Lung microvascular endothelial cell (primary cell): Measurements from ENCODE around the gene DGKI. TPM values are rescaled to one million over a fixed set of nuclear protein-coding genes. Genes with fewer than 3 reads are reported as not detected.

ENCODE experiments used
- DNase-seq, 2 donors: peaks; one replicate each; pipeline versions ENCODE4 v3.0.0 to v3.0.0-alpha.2; 2010; ENCODE audit warnings: low read depth in 2 of 2
- total RNA-seq: library from RNA; depleted of rRNA; stranded (reverse); fragments of >200 nt; gene quantifications from 2 replicates; pipeline ENCODE4 v1.2.1, GENCODE V29; 2014

DGKI gene
- total RNA-seq, 1 donor from 2014 or later: 2.6 TPM

DNA sequence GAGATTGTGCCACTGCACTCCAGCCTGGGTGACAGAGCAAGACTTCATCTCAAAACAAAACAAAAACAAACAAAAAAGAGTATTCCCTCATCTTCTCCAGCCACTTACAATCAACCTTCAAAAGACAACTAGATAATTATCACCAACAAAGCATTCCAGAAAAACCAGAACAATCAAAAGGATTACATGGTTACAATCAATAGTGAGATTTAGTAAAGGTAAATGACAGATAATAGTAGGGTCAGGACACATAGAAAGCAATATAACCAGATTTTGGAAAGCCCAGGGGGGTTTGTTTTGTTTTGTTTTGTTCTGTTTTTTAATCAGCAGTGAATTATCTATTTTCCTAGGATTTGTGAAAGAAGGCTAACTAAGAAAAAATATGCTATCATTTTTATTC lies 412.2 kb downstream of the DGKI start:
- no peak for DNase-seq

DNA sequence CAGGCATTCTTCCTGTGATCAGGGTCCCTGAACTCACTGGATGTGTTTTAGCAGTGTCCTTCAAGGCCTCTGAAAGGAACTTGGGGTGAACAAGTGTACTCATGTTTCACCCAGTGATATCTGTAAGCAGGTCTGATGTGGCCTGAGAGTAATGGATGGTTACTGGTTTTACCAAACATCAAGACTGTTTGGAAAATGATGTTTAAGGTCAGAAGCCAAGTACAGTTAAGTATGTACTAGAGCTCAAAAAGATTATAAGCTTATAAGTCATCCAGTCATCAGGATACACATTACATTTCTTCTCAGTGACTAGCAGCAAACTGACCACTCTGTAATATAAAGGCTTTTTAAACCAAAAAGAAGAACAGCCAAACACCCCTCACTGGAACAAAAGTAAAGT lies 423.5 kb downstream of the DGKI start:
- DNase-seq: no peak

DNA sequence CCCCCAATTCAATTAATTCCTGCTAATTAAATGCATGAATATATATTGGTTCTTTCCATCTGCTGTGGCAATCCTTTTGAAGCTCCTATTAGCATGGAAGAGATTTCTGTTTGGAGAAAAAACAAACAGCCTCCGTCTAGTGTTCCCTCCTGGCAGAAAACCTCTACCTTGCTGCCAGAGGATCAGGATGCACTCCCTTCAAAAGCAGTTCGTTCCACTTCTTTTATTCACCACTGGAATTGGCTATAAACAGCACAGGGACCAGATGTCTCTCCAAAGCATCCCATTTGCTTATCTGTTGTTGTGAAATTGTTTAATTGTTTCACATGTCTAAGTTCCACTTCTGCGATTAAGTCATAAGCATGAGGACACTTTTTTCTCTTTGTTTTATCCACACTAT lies 425.4 kb downstream of the DGKI start:
- DNase-seq: no peak

DNA sequence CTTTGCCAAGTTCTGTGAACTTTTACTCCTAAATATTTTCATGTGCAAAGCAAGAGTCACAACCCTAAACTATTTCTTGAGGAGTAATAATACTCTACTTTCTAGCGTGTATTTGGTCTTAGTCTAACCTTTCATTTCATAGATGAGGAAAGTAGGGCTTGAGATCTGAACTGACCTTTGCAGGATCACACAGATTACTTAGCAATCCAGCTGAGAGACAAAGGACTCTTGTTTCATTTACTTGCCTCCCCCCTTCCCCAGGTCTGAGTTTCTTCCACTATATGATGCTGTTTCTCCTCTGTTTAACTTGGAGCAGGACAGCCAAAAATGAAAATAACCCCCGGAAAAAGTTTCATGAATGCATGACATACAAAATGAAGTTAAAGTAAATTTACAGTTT lies 427.9 kb downstream of the DGKI start:
- no peak for DNase-seq

DNA sequence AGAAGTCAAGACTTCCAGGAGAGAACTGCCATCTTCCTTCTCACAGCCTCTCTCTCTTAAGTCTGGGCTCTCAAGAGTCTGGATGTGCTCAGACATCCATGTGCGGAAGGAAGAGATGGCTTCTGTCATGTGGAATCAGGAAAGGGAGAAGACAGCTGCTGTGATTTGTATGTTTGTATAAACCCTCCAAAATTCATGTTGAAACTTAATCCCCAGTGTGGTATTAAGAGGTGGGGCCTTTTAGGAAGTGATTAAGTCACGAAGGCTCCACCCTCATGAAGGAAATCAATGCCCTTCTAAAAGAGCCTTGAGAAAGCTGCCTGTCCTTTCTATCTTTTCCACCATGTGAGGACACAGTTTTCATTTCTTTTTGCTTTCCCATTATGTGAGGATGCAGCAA lies 429.3 kb downstream of the DGKI start:
- no peak for DNase-seq

DNA sequence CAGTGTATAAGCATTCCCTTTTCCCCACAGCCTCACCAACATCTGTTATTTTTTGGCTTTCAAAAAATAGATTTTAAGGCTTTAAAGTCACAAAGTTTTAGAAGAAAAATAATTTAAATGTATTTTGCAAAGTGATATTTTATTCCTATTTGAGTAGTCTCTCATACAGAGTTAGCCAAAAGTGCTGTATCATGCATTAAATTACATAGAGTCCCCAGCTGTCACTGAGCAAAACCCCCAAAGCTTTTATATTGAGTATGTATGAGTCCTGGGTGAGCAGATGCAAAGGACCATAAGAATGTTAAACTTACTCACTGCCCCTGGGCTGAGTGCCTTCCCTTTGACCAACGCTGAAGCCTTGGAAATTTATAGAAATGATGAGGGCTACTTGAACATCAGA lies 432.9 kb downstream of the DGKI start:
- DNase-seq: no peak

DNA sequence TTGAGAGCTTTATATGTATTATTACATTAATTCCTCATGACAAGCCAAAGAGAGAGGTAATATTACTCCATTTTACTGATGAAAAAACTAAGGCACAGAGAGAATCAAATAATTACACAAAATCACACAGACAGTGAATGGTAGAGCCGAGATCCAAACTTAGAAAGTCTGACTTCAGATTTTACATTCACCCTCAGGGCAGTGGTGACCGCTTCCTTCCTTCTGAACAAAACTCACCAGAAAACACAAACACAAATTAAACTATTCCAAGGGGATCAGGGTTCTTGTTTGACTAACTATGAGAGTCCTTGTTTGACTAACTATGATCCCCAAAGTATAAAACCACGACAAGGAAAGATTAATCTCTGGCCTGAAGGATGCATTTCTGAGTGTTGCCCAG lies 435.3 kb downstream of the DGKI start:
- no peak for DNase-seq

DNA sequence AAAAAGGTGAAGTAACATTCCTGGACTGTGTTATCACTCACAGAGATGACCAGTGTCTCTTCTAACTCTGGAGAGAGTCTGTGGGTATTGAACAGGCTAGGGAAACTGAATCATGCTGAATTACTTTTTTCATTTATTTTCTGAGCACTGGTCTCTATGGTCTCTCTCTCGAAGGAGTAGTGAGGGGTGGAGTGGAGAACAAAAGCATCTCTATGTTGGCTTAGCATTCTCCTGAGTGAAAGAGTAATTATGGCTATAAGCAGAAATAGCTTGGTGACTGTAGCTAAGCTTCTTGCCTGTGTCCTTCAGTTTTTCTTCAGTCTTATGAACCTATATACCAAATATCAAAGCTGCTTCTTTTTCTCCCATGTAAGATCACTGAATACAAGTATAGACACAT lies 438.6 kb downstream of the DGKI start:
- DNase-seq: no peak

DNA sequence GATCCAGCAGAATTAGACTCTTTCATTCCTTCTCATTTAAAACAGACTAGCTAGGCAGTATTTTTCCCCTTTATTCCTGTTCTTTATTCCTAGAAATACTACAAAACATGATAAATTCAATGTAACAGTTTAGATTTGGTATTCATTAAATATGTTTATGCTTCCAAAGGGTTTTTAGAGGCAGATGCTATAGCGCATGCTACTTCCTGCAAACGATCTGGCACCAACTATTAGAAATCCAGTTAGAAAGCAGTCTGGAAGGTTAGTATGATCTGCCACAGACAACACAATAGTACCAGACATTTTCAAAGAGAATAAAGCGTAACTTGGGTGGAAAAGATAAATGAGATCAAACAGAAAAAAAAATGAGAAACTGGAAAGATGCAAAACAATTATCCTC lies 439.7 kb downstream of the DGKI start:
- DNase-seq: no peak

DNA sequence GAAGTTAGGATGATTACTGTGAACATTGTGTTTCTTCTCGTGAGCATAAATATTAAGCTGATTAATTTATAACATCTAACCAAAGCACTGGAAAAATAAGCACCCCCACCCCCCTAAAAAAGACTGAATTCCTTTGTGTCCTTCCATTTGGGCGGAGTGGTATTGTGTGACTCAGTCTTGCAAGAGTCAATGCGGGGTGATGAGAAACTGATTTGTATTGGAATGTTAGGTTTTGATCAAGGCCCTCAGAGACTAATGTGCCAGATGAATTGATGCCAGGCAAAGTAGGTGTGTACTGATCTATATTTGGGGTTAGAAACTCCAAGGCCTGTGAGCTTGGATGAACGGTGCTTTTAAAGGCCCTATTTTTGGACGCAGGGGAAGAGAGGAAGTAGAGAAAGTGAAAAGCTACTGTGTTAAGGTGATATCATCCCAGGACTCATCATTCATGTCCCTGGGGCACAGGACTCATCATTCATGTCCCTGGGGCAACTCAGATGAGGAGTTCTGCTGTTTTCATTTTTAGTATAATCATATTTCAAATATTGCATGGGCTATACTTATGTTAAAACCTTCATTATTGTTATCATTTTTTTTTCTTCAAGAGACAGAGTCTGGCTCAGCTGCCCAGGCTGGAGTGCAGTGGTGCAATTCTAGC lies 442.0 kb downstream of the DGKI start:
- no peak for DNase-seq

DNA sequence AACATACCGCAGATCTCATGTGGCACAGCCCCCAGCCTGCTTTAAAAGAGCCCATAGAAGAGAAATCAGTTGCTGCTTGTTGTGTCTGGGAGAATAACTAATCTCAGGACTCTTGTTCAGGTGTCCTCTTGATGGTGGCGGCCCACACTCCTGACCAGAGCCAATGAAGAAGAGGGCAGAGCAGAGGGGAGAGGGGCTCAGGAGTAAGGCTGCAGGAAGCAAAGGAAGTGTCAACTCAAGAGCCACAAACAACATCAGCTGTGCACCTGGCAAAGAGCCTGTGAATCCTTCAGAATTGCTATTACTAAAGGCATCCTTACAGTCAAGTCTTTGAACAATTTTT lies 443.4 kb downstream of the DGKI start:
- no peak for DNase-seq

DNA sequence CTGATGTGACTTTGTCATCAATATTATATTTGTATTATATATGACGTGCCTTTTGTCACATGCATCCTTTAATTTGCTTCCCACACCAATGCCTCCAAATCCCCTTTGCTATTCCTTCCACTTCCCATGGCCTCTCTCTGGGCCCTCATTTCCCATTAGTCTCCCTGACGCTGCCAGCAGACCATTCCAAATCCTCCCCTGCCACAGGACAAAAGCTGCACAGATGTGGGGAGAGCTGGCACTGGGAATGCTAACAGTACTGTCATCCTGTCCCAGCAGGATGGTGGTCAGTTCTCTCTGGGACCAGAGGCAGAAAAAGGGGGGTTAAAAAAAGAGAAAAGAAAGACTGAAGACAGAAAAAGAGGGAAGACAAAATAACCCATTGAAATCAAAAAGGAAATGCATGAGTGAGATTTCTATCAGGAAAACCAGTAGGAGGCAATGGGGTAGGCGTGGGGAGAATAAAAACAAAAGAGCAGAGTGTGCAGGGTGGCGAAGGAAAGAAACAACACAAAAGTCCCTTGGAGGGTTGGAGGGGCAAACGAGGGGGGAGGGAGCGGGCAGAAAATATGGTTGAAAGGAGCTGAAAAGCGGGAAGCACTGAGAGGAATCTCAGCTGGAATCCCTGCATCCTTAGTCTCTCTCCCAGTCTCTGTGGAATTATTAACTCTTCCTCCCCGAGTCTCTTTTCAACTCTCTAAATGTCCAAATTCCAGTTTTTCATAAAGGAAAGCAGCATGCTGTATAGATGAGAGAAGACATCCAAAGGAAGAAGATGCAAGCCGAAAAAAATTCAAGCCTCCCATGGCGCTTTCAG lies 444.0 kb downstream of the DGKI start:
- DNase-seq: no peak

DNA sequence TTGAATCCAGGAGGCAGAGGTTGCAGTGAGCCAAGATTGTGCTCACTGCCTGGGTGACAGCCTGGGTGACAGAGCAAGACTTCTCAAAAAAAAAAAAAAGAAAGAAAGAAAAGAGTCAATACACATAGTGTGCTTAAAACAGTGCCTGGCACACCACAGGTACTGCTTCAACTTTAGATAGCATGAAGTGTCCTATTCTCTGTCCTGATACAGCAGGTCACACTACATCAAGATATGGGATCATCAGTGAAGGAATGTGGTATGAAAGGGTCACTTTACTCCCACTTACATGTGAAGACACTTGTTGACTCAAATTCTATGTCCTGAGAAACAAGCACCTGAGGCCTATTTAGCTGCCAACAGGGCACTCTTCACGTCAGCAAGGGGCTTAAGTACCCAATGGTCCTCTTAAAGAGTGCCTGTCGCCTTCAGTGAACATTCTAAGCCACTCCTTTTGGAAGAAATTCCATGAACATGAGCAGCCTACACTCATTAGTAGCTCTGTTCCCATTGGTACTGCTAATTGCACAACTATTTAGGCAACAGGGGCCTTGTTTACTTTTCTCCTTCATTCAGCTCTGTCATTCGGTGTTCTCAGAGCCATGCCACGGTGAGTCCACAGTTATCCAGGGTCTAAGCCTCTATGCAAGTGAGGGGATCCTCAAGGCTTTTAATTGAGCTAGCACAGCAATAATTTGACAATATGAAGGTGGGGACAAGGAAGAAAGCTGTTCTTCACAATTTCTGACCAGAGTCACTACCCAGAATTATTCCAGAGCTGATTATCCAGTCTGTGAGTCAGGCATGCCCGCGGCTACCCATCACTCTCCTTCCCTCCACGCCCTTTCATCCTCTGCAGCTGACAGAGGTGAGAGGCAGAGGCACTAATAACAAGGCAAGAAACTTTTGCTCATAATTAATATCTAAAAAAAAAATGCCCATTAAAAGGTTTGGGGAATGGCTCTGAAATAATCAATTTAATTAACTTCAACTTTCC lies 446.6 kb downstream of the DGKI start:
- DNase-seq: no peak

DNA sequence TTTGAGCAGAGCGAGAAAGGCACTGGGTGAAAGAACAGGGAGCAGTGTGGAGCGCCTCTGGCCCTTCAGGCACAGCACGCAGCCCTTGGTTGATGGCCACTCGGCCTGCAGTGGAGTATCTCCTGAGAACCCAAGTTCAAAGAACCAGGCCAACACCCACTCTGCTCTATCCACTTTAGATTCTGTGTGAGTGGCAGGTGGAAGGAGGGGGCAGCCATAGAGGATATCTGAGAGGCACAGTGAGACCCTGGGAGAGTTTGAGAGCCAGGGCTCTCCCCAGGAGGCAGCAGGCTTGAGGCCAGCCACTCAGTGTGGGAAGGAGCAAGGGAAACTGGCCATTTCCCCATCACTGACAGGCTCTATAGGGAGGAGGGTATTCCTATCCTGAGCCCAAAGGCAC lies 450.7 kb downstream of the DGKI start:
- DNase-seq: no peak

DNA sequence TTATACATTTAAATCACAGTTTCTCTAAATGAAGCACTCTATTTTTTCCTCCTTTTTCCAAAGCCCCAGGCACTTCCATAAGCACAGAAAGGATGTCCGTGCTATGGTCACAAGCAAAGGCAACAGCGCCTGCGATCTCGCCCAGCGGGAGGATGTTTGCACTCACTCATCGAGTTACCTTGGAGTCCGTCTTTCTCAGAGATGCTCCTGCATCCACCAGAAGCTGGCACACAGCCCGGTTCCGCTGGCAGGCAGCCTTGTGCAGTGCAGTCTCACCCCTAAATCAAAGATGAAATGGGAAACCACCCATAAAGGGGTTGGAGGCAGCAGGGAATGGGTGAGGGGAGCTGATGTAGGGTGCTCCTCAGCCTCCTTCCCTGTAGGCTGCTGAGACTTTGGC lies 451.4 kb downstream of the DGKI start:
- DNase-seq: no peak

DNA sequence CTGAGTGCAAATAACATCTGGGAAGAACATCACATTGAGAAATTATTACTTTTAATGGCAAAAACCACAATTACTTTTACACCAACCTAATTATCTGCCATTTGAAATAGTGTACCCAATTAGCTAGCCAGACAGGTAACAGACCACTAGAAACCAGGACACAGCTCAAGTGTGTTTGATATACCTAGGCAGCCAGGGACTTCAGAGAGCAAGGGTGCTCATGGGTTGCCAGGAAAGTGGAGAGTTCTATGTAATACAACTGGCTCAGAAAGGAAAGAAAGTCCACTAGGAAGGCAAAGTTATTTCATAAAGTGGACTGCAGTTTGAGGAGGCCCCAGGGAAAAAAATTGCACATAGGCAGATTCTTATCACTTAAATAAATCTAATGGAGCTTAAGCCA lies 453.2 kb downstream of the DGKI start:
- no peak for DNase-seq

DNA sequence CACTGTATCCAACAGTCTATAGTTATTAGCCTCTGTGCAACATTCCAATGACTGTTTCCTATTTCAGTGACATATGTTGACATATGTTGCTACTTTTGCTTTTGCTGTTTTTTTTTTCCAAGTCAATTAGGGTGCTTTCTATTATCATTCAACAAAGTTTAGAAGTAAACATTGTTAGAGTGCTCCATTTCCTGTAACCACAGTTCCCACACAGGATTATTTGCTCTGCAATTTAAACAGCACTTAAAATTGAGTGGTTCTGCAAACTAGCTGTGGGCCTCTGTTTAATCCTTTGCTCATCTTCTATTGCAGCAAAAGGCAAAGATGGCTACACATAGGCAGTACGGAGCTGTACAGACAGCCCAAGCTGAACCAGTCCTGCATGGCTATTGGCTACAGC lies 456.7 kb downstream of the DGKI start:
- DNase-seq: no peak

DNA sequence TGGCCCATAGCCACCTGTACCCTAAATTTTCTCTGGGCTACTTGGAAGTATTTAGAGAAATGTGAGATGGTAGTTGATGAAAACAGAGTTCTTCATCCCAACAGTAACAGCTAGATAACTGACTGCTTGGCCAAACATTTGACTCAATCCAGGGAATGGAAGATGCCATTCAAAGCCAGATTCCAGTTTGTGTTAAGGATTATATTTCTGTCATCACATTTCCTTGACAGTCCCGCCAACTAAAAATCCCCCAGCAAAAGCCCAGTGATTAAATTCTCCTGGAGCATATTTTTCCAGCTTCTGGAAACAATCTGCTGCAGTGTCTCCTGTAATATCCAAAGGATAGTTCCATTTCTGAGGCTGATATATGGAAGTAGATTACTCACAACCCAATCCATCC lies 457.9 kb downstream of the DGKI start:
- DNase-seq: no peak

DNA sequence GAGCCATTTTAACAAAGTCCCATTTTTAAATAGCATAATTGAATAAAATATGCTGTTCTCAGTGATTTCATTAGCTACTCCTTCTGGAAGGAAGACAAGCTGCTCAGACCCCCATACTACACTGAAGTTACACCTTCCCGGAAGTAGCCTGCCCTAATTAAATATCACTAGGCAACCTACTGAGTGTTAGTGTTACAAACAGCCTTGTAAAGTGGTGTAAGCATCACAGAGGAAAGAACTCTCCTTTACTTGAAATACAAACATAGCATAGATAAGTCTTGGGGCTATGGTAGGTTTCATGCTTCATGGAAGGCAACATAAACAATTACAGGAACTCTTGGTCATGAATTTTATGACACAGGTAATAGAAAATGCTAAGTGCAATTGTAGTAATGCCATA lies 459.8 kb downstream of the DGKI start:
- DNase-seq: no peak

DNA sequence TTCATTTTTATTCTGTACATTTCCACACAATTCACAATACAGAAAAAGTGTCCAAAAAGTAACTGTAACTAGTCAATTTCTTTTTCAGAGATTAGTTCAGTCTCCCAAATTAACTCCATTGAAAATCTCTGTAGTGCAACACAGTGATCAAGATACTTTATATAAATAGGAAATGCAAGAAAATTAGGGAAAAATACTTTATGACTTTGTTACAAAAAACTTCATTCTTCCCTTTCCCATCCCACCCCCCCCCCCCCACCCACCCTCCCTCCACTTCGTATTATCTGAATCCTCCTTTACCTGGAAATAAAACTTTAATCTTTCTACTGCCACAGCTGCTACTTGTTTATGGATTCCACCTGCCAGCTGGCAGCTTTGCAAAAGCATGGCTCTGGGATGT lies 465.7 kb downstream of the DGKI start:
- DNase-seq: no peak

DNA sequence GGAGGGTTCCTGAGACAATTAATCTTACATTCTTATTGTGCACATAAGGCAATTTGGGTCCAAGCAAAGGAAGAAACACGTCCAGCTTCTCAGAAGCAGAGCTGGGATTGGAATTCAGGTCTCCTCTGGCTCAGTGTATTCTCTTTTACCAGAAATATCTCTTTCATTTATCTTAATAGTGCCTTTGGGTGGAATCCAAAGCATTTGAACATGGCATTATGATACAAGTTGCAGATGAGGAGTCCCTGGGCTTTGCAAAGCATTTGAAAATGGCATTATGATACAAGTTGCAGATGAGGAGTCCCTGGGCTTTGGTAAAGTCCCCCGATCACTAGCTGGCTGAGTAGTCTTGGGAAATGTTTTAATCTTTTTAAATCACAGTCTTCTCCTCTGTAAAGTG lies 473.3 kb downstream of the DGKI start:
- DNase-seq: no peak

DNA sequence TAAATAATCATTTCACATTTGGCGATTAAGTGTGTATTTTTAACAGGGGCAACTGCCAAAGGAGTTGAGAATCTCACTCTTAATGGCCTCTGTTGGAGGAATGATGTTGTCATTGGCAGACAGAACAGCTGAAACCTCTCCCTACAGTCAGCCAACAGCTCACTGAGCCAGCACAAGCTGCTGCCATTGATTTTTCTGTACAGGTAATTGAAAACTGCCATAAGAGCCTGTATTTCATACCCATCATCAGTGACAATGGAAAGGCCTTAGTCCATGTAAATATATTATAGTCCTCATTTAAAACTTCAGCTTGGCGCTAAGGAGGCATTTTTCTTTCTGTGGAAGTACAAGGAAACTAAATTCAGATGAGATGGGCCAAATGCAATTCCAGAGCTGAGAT lies 475.2 kb downstream of the DGKI start:
- no peak for DNase-seq
